Upper lobe of right lung (tissue), 1 donor: ENCODE results near the gene PPP1R36. TPM values are rescaled to one million over a fixed set of nuclear protein-coding genes. Genes with fewer than 3 reads are reported as not detected.
A peak's percentile ranks its signal among the peaks of the same experiment; 100 is the strongest.
"Not testable (repeated sequence)": the region's sequence is repeated elsewhere in the genome, so short reads cannot be mapped to it uniquely, and the experiment has no call there.

Experiments used
- ATAC-seq: fragments of 200-7000 bp; cut with Tn5 transposase; one replicate; pipeline ENCODE4 v1.9.1; 2020; ENCODE audit warnings: mild to moderate bottlenecking, moderate library complexity
- DNase-seq: peaks from one replicate; pipeline ENCODE4 v3.0.0-alpha.2; 2020
- H3K27ac ChIP-seq: fragments of 200-600 bp; one replicate; pipeline ENCODE4 v1.8.0; 2022
- H3K27me3 ChIP-seq: fragments of 200-600 bp; one replicate; pipeline ENCODE4 v1.8.0; 2022; ENCODE audit warnings: mild to moderate bottlenecking
- H3K36me3 ChIP-seq: fragments of 200-600 bp; one replicate; pipeline ENCODE4 v1.8.0; 2022
- H3K4me1 ChIP-seq: fragments of 200-600 bp; one replicate; pipeline ENCODE4 v1.8.0; 2022
- H3K4me3 ChIP-seq: fragments of 200-600 bp; one replicate; pipeline ENCODE4 v1.8.0; 2022; ENCODE audit warnings: mild to moderate bottlenecking
- H3K9me3 ChIP-seq: fragments of 200-600 bp; one replicate; pipeline ENCODE4 v1.8.0; 2022
- CTCF ChIP-seq: fragments of 200-600 bp; IDR thresholded peaks from one replicate; pipeline ENCODE4 v1.8.0; 2022; ENCODE audit warnings: antibody characterized with exemption
- intact Hi-C: fragments of 100-400 bp; cut with DNase I; formaldehyde crosslinking; loops from one replicate; pipeline ENCODE4 v1.11.0; 2022
- total RNA-seq: library from RNA; stranded (reverse); fragmentation: NEBNext Ultra II Directional; extraction: Animal tissue kit (Norgen Biotek cat#: 25700); gene quantifications from one replicate; pipeline ENCODE4 v1.2.1, GENCODE V29; 2021
- donor health status: DM: no; HTN: yes; CAD: no; lungs with severe emphysema.

PPP1R36 gene
- total RNA-seq, 1 donor from 2014 or later: 0.46 TPM

DNA sequence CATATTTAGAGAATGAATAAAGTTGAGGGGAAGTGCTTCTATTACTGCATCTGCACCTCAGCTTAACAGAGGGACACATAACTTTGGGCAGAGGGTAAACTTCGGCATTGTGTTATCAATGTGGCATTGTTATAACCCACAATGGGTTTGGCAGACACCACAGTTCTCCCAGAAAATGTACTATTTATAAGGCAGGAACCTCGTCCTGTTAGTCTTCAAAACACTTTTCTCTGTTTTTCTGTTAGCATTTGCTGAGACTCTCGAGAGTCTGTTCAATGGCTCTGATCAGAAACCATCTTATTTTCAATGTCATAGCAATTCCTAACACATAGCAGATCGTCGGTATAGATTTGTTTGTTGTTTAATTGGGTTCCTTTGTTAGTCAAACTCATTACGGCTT, 13.9 kb downstream of the PPP1R36 start:
- TF ChIP-seq CTCF: no peak
- intact Hi-C loops: no loop called here
- Histone ChIP-seq H3K36me3 (no peaks in the 10 kb centered on the region), H3K4me3 (no peak overlapping the region), H3K27me3 (no peaks in the 10 kb centered on the region), H3K4me1 (peaks cover 4% of the 10 kb centered on the region), H3K27ac (no peak overlapping the region), H3K9me3 (no peaks in the 10 kb centered on the region)
- DNase-seq (no peak), ATAC-seq (no peak)

- intact Hi-C loops: no loop called here
- Histone ChIP-seq H3K4me1 (peaks cover 4% of the 10 kb centered on the region), H3K36me3 (no peaks in the 10 kb centered on the region), H3K27me3 (no peaks in the 10 kb centered on the region), H3K27ac (no peak overlapping the region), H3K9me3 (no peaks in the 10 kb centered on the region), H3K4me3 (no peak overlapping the region)
- DNase-seq: no peak
- peak; percentile 77 for ATAC-seq
- TF ChIP-seq CTCF: no peak
These were observed 16.9 kb downstream of the PPP1R36 start for GRCh38 chr14:64566651-64567122.

GRCh38 chr14:64569138-64569631, 19.4 kb downstream of the PPP1R36 start:
- TF ChIP-seq CTCF: no peak
- H3K4me1 ChIP-seq: peaks cover 4% of the 10 kb centered on the region
- H3K9me3 ChIP-seq: no peaks in the 10 kb centered on the region
- H3K36me3 ChIP-seq: no peaks in the 10 kb centered on the region
- H3K27me3 ChIP-seq: no peaks in the 10 kb centered on the region
- no peak overlapping the region for H3K4me3 ChIP-seq
- ATAC-seq (no peak), DNase-seq (no peak)
- H3K27ac ChIP-seq: no peak overlapping the region
- intact Hi-C loops: no loop called here

- DNase-seq, H3K4me3 ChIP-seq, ATAC-seq, H3K4me1 ChIP-seq, H3K36me3 ChIP-seq, H3K27me3 ChIP-seq, intact Hi-C loops, H3K9me3 ChIP-seq: not testable (repeated sequence)
- peak overlapping the region; percentile 55 for H3K27ac ChIP-seq
These were observed 19.9 kb downstream of the PPP1R36 start for GRCh38 chr14:64569646-64570045.

GRCh38 chr14:64572386-64573104, 22.8 kb downstream of the PPP1R36 start:
- no peaks in the 10 kb centered on the region for H3K27me3 ChIP-seq
- no peak overlapping the region for H3K4me3 ChIP-seq
- no peaks in the 10 kb centered on the region for H3K36me3 ChIP-seq
- intact Hi-C loops: no loop called here
- H3K9me3 ChIP-seq: no peaks in the 10 kb centered on the region
- no peaks in the 10 kb centered on the region for H3K4me1 ChIP-seq
- TF ChIP-seq CTCF: no peak
- ATAC-seq: no peak
- DNase-seq: no peak
- no peak overlapping the region for H3K27ac ChIP-seq

GRCh38 chr14:64573109-64573508, 23.3 kb downstream of the PPP1R36 start:
- Histone ChIP-seq H3K27ac (no peak overlapping the region), H3K27me3 (no peaks in the 10 kb centered on the region), H3K4me1 (no peaks in the 10 kb centered on the region), H3K9me3 (no peaks in the 10 kb centered on the region), H3K36me3 (no peaks in the 10 kb centered on the region), H3K4me3 (no peak overlapping the region)
- DNase-seq (no peak), ATAC-seq (no peak)
- no peak for TF ChIP-seq CTCF
- intact Hi-C loops: no loop called here
